Measurements from ENCODE around the gene PRAMEF11.
"Not testable (repeated sequence)": the region's sequence is repeated elsewhere in the genome, so short reads cannot be mapped to it uniquely, and the experiment has no call there.

Gene PRAMEF11

DNA sequence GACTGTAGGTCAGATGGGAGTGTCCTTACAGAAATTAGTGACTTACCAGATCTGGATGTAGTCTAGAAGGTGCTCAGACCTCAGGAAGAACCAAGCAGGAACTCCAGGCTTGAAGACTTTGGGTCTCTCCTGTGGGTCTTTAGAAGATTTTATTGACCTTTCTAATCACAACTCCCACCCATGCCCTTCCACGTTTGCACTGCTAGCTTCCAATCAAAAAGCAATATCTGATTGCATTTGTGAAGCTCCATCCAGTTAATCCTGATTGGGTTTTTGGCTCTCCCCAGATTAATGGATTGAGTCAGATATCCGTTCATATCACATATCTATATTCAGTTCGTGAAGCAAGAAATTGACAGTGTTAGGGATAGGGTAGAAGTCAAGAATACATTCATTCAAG lies at the start of gene PRAMEF11:
Gene PRAMEF11, minus strand, starts transcription at position 101 of the 400 bp plus-strand sequence. CDS start 2,621 bp downstream, outside the sequence.
- not testable (repeated sequence) for DNase-seq (ENCODE audit: low spot score)

DNA sequence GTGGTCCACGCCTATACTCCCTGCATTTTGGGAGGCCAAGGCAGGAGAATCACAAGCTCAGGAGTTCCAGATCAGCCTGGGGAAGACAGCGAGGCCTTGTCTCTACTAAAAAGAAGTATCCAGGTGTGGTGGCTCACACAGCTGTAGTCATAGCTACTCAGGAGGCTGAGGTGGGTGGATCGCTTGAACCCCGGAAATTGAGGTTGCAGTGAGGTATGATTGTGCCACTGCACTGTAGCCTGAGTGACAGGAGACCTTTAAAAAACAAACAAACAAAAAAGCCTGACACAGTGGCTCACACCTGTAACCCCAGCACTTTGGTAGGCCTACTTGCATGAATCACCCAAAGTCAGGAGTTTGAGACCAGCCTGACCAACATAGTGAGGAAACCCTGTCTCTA lies 47.2 kb upstream of the PRAMEF11 start:
- not testable (repeated sequence) for DNase-seq (ENCODE audit: low spot score)

DNA sequence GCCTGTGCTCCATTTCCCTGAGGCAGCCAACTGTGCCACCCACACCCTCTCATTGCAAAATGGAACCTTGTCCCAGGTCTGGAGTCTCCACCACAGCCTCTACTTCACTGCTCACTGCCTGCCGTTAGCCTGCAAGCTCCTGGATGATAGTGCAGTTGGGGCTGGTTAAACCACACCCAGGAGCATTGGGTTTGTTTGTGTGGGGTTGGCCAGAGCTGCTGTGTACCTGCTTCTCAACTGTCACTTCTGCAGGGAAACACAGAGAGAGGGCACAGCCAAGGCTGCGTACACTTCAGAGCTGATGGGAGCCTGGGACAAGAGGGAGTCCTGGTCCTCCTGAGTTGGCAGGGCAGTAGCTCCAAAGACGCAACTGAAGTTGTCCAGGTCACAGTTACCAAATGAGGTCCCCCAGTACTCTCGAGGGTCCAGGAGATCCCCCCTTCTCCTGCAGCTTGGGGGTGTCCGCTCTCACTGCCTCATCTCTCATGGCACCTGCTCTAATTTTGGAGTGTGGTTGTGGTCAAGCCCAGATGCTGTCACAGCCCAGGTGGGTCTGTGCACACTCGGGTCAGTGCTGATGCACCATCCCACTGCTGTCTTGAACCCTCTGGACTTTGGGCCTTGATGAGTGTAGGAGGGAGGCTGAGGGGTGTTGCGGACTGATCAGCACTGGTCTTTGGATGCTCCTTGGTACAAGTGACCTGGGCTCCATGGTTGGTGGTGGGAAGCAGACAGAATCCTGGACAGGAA lies 32.1 kb upstream of the PRAMEF11 start:
- DNase-seq (ENCODE audit: low spot score) = not testable (repeated sequence)

DNA sequence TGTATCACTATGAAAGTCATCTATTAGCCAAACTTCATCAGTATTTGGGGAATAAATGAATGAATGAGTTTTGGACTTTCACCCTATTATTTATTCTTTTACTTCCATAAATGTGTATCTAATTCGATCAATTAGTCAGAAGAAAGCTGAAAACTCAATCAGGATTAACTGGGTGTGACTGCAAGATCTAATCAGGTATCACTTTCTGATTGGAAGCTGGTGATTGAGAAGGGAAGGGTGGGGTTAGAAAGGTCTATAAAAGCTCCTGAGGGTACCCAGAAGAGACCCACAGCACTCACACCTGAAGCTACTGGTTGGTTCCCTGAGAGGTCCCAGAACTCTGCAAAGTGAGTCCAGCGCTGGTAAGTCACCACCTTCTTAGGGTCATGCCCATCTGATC lies 25.6 kb upstream of the PRAMEF11 start, which contains the start of gene PRAMEF2:
Gene PRAMEF2, plus strand, starts transcription at position 301 of the 400 bp plus-strand sequence. CDS start 1,924 bp downstream, outside the sequence.
- DNase-seq (ENCODE audit: low spot score) = not testable (repeated sequence)

DNA sequence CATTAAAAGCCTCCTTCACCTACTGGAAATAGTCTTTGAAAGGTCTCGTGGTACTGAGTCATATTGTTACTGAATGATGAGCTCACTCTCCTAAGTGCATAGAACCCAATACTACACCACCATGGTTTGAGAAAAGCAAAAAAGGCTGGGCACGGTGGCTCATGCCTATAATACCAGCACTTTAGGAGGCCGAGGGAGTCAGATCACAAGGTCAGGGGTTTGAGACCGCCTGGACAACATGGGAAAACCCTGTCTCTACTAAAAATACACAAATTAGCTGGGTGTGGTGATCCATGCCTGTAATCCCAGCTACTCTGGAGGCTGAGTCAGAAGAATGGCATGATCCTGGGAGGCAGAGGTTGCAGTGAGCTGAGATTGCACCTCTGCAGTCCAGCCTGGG lies 20.6 kb upstream of the PRAMEF11 start:
- DNase-seq (ENCODE audit: low spot score) = no peak

DNA sequence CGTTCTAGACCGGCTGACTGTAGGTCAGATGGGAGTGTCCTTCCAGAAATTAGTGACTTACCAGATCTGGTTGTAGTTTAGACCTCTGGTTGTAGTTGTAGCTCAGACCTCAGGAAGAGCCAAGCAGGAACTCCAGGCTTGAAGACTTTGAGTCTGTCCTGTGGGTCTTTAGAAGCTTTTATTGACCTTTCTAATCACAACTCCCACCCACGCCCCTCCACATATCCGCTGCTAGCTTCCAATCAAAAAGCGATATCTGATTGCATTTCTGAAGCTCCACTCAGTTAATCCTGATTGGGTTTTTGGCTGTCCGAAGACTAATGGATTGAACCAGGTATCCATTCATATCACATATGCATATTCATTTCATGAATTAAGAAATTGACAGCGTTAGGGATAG lies 17.4 kb upstream of the PRAMEF11 start, which contains the start of gene HNRNPCL1:
Gene HNRNPCL1, minus strand, starts transcription at position 101 of the 400 bp plus-strand sequence. CDS start 431 bp downstream, outside the sequence.
- DNase-seq (ENCODE audit: low spot score) = not testable (repeated sequence)

DNA sequence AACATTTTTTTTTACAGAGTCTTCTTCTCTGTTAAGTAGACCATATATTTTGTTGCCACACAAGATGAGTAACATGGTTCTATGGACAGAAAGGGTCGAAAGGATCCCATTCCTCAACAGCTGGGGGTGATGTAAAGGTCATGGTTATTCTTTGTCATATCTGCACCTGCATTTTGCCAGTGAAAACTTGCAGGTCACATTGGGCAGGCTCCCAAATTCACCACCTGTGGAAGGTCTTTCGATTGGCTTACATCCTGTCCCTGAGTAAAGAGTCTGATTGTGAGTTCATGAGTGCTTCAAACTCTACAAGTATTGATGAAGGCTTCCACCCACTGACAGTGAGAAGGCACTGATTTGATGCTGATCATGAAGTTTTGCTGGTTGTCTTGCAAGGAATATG lies 2.0 kb upstream of the PRAMEF11 start:
- not testable (repeated sequence) for DNase-seq (ENCODE audit: low spot score)

DNA sequence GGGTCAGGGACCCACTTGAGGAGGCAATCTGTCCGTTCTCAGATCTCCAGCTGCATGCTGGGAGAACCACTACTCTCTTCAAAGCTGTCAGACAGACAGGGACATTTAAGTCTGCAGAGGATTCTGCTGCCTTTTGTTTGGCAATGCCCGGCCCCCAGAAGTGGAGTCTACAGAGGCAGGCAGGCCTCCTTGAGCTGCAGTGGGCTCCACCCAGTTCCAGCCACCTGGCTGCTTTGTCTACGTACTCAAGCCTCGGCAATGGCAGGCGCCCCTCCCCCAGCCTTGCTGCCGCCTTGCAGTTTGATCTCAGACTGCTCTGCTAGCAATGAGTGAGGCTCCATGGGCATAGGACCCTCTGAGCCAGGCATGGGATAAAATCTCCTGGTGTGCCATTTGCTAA lies 12.1 kb downstream of the PRAMEF11 start:
- not testable (repeated sequence) for DNase-seq (ENCODE audit: low spot score)

DNA sequence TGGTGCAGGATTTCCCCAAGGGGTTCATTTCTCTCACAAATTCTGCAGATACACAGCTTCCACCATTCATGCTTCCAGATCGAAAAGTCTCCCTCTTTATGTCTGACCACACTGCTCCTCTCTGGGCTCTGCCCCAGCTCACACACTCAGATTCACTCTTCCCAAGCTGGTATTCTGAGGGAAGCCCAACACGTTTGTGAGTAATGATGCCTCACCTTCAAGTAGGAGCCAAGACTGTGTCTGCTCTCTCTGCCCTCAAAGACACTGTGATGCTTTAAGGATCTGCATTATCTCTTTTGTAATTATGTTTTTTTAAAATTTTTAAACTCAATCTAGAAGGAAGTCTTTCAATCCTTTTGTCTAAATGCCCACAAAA lies 19.8 kb downstream of the PRAMEF11 start:
- no peak for DNase-seq (ENCODE audit: low spot score)

DNA sequence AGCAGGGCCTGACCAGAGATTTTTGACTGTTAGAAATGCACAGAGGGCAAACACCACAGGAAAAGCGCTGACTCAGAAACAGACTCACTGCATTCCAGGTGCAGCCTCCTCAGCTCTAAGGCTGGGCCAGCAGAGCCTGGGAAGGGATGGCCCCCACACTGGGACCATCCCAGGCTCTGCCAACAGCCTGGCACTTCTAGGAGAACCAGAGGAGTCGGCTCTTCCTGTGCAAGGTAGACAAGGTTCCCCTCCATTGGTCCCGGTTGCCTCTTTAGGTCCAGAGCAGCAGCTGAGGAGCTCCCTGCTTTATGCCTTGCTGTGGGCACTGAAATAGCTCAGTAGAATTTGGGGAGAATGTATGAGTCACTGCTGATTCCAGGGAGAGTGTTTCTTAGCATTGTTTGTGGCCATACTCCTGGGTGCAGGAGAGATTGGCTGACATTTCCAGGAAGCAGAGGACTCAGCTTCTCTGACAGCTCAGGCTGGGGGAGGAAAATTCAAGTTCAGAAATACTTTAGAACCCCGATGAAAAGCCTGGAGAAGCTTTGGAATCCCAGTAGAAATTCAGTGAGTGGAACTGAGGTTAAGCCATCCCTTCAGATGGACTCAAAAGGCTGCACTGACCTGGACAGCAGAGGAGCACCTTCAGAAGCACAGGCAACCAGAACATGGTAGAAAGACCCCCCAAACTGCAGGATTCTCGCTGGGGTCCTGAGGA lies 20.4 kb downstream of the PRAMEF11 start:
- no peak for DNase-seq (ENCODE audit: low spot score)

DNA sequence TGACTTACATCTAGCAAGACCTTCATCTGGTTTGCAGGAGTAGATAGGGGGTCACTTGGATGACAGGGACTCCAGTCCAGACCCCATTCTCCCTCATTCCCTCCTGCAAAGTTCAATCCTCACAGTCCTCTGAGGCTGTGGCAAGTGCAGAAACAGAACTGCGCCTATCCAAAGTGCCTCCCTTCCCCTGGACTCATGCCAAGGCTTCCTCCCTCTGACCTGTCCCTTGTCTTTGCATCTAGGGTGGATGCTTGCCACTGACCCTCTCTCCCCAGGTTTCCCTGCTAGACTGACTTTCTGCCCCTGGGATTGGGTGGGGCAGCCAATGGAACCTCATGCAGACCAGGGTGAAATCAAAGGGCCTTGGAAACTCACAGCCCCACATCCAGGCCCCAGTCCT lies 21.3 kb downstream of the PRAMEF11 start:
- no peak for DNase-seq (ENCODE audit: low spot score)

DNA sequence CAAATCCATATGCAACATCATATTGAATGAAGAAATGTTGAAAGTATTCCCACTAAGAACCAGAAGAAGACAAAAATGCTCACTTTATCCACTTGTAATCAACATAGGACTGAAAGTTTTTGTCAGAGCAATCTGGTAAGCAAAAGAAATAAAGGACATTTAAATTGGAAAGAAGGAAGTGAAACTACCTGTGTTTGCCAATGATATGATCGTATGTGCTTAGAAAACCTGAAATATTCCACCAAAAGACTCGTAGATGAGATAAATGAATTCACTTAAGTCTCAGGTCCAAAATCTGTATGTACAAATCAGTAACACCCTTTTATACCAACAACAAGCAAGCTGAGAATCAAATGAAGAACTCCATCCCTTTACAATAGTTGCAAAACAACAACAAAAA lies 31.5 kb downstream of the PRAMEF11 start:
- DNase-seq (ENCODE audit: low spot score) = no peak

DNA sequence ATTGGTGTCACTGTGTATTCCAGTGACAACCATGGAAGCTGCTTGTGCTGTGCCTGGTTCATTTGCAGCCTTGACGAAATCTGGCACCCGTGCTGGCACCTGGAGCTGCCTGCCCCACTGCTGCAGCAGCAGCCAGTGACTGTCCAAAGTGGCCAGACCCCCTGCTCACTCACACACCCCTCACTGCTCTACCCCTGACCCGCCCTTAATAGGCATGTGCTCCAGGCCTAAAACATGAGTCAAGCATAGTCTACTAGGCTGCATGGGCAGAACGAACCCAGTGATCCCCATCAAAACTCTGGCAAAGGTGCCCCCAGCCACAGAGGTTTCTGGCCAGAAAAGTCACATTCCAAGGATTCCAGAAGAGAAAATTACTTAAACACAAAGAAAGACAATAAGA lies 32.3 kb downstream of the PRAMEF11 start:
- DNase-seq (ENCODE audit: low spot score) = no peak

DNA sequence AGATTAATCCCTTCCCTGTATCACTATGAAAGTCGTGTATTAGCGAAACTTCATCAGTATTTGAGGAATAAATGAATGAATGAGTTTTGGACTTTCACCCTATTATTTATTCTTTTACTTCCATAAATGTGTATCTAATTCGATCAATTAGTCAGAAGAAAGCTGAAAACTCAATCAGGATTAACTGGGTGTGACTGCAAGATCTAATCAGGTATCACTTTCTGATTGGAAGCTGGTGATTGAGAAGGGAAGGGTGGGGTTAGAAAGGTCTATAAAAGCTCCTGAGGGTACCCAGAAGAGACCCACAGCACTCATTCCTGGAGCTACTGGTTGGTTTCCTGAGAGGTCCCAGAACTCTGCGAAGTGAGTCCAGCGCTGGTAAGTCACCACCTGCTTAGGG lies 40.1 kb downstream of the PRAMEF11 start, which contains the start of gene PRAMEF1:
Gene PRAMEF1, plus strand, starts transcription at position 301 of the 400 bp plus-strand sequence. CDS start 1,831 bp downstream, outside the sequence.
- DNase-seq (ENCODE audit: low spot score) = not testable (repeated sequence)

DNA sequence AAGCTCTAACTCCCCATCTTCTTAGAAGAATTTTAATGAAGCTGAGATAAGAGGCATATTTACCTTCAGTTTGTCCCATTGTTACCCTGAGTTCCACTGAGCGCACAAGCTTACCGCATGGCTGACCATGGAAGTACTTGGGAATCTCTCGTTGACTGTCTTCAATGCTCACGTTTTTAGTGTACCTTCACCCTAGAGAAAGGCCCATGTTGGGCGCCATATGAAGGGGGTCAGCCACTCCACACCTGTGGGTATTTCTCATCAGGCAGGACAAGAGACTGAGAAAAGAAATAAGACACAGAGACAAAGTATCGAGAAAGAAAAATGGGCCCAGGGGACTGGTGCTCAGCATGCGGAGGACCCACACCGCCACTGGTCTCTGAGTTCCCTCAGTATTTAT lies 46.5 kb downstream of the PRAMEF11 start:
- not testable (repeated sequence) for DNase-seq (ENCODE audit: low spot score)

DNA sequence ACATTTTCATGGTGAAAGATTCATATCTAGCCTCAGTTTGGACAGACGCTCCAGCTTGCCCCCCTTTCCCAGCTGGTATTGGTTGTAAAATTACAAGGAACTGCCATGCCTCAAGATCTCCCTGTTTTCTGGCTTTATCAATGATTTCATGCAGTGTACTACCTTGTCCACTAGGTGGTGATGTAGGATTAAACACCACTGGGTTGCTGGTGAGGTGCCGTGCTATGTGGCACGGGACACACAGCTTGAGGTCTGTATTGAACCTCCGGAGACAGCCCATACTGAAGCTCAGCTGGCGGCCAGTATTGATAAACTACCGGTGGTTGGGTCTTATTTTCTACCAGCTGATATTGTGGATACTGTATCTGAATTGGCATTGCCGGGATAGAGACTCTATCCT lies 47.4 kb downstream of the PRAMEF11 start:
- DNase-seq (ENCODE audit: low spot score) = not testable (repeated sequence)

DNA sequence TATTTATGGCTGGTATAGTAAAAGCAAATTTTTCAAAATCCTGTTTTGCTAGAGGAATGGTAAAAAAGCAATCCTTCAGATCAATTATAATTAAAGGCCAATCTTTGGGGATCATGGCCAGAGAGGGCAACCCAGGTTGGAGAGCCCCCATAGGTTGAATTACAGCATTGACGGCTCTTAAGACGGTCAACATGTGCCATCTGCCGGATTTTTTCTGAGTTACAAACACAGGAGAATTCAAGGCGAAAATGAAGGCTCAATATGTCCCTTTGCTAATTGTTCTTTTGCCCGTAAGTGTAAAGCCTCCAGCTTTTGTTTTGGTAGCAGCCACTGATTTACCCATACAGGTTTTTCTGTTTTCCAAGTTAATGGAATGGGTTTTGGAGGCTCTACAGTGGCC lies 49.7 kb downstream of the PRAMEF11 start:
- not testable (repeated sequence) for DNase-seq (ENCODE audit: low spot score)

DNA sequence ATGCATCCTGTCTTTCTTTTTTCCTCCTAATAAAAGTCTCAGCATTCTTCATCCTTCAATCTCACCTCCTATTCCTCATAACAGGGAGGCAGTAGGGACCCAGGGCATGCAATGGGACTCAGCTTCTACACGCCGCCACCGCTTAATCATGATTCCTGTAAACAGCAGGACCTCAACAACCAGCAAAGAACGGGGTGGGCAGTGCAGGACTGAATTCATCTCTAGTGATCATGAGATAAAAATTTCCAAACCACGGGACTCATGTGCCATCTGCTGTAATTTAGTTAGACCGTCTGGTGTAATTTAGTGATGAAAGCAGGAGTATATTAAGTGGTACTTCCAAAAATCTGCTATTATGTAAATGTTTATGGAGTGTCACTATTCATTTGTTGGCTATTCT lies 52.3 kb downstream of the PRAMEF11 start:
- DNase-seq (ENCODE audit: low spot score) = no peak

DNA sequence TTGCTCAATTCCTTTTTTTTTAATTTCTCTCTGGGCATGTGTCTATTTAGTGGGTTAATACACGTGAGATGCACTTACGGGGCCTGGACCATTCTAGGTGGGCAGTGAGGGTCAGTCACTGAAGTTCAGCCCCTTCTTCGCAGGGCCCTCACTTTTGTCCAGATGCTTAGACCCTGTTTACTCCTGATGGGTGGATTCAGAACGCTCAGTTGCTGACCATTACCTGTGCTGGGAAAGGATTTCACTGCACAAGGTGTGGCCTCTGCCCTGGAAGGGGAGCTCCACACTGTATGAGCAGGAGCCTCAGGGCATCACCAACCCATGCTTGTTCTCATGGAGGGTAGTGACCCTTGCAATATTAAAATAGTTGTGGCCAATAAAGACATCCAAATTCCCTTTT lies 53.1 kb downstream of the PRAMEF11 start:
- no peak for DNase-seq (ENCODE audit: low spot score)

DNA sequence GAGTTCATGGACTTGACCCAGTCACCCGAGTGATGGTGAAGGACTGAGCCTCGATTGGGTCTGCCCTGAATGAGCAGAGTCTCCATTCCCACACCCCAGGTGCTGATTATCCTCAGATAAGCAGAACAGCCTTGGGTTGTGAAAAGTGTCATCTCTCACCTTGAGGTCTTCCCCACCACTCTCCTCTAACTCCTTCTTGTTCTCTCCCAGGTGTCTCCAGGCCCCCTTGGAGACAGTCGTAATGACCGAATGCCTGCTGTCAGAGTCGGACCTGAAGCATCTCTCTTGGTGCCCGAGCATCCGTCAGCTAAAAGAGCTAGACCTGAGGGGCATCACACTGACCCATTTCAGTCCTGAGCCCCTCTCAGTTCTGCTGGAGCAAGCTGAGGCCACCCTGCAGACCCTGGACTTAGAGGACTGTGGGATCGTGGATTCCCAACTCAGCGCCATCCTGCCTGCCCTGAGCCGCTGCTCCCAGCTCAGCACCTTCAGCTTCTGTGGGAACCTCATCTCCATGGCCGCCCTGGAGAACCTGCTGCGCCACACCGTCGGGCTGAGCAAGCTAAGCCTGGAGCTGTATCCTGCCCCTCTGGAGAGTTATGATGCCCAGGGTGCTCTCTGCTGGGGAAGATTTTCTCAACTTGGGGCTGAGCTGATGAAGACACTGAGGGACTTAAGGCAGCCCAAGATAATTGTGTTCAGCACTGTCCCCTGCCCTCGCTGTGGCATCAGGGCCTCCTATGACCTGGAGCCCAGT lies 54.2 kb downstream of the PRAMEF11 start:
- DNase-seq (ENCODE audit: low spot score) = no peak

DNA sequence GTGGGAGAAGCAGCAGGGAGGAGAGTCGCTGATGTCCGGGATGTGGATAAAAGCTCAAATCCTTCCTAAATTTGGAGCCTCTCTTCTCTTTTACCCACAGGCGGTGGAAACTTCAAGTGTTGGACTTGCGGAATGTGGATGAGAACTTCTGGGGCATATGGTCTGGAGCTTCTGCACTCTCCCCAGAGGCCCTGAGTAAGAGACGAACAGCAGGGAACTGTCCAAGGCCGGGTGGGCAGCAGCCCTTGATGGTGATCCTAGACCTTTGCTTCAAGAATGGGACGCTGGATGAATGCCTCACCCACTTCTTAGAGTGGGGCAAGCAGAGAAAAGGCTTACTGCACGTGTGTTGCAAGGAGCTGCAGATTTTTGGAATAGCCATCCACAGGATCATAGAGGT lies 55.8 kb downstream of the PRAMEF11 start:
- no peak for DNase-seq (ENCODE audit: low spot score)

DNA sequence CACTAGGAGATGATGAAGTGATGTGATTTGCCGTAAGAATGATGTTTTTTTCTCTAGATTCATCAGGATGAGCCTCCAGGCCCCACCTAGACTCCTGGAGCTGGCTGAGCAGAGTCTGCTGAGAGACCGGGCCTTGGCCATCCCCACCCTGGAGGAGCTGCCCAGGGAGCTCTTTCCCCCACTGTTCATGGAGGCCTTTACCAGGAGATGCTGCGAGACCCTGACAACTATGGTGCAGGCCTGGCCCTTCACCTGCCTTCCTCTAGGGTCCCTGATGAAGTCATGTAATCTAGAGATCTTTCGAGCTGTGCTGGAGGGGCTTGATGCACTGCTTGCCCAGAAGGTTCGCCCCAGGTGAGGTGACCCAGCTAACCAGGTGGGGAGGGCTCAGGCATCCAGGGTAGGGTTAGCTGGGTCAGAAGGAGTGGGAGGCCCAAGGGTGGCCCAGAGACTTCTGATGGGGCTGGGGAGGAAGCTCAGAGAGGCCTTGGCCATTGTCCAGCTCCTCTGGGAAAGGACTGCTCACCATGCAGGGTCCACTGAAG lies 56.3 kb downstream of the PRAMEF11 start:
- no peak for DNase-seq (ENCODE audit: low spot score)
